NCI-H2196 (cell line): Measurements from ENCODE around the gene TMEM107.

ENCODE experiments used
- DNase-seq: peaks from one replicate; lab custom pipeline; 2025; ENCODE audit not compliant: unreplicated experiment; lab: John Stamatoyannopoulos, UW

Gene TMEM107

DNA sequence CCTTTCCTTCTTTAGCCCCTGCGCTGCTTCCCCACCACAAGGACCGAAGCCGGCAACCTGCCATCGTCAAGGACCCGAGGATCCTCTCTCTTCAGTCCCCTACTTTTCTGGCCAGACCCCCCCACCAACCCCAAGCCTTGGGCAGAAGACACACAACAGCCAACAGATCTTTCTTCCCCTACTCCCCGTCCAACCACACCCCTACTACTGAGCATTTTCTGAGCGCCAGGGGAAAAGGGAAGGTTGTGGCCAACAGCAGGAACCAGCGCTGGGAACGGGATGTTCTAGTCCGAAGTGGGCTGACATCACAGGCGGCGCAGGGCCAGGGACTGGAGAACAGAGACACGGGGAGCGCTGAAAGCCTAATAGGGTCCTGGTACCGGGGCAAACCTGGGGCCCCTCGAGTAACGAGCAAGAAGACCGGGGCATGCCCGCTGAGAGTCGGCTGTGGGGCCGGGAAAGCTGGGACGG, 24.5 kb downstream of the TMEM107 start:
- no peak for DNase-seq

DNA sequence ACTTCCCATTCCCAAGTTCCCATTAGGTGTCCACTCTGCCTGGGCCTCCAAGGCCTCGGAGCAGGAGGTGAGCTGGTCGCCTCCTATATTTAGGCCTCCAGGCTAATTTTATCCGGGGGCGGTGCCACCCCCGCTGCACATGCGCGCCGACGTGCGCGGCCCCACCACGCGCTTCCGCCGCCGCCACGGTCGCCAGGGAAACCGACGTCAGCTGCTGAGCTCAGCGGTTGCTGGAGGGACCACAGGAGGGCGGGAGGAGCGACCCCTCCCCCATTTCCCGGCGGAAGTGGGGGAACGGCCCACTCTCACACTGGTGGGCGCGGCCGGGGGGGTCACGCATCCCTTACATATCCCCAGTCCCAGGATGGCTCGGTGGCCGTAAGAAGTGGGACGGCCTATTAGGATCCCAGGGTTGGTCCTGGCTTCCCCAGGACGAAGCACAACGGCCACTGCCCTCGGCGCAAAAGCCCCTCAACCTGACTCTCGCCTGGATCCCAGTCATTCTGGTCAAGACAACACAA, 25.0 kb downstream of the TMEM107 start:
- DNase-seq, result peak; percentile 56

DNA sequence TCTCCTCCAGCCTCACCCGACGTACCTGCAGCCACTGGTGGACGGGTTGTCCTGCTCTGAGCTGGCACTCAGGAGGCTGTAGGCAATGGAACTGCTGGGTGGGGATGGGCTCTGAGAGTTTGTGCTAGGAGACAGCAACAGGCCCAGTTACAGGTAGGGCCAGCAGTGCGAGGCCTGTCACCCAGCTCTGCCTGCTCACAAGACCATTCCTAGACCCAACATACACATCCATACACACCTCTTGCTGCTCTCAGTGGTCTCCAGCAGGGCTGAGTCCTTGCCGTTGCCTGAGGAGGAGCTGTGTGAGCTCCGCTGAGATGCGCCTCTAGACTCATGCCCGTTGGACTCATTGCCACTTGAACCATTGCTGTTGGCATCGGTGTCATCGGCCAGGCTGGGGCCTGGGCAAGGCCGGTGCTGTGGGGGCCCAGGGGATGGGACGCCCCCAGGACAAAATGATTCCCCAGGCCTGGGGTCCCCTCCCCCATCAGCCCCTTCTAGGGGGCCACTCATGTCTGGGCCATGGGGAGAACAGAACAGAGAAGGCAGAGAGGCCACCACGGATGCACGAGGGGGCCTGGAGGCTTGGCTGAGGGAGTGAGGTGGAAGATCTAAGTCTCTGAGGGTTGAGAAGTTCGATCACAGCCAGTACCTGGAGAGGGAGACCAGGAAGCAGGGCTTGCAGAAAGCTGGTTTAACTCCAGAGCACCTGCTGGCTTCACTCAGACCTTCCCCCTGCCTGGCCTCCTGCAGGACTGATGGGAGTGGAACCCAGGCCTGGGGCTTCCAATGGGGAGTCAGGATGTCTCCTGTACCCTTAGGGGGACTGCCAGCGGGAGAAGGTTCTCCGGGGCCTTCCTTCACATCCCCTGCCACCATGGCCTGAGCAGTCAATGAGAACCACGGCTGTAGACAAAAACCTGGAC, 25.7 kb downstream of the TMEM107 start:
- DNase-seq, result no peak

DNA sequence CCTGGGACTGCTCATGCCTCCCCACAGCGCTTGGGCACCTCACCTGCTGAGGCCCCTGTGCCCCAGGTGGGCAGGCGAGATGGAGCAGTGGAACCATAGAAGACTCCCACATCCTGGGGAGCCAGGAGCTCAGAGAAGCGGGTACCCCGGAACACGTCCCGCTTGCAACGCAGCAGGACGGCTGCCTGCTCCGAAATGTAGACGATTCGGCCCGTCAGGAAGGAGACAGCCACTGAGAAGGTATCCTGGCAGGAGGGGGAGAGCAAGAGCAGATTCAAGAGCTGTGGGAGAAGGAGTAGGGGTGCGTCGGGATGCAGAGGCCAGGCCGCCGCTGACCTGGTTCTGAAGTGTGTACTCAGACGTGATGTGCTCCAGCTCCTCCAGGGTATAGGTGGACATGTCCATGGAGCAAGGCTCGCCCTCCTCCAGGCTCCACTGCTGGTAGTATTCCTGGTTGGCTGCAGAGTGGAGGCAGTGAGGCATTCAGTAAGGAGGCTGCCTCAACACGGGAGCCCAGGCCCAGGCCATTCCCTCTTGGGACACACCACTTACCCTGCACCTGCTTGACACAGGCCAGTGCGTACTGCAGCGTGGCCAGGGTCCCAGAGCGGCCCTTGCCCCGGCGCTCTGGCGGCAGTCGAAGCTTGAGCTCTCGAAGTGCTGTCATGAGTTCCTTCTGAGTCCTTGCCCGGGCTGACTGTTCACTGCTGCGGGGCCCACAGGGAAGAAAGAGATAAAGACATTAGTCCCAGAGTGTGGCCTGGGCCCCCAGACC, 26.6 kb downstream of the TMEM107 start:
- DNase-seq, result no peak

DNA sequence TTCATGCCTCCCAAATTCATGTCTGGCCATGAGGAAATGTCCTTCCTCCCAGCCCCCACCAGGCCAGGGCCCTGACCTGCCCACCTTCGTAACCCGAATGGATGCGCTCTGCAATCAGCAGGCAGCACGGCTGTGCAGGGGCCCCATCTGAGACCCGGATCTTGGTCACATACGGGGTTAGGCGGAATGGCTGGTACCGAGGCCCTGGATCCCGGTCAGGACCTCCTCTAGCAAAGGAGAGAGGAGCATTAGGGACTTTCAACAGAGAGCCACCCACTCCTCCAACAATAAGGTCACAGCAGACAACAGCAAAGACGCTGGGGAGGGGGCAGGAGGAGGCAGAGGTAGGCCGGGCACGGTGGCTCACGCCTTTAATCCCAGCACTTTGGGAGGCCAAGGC, 27.6 kb downstream of the TMEM107 start:
- no peak for DNase-seq

DNA sequence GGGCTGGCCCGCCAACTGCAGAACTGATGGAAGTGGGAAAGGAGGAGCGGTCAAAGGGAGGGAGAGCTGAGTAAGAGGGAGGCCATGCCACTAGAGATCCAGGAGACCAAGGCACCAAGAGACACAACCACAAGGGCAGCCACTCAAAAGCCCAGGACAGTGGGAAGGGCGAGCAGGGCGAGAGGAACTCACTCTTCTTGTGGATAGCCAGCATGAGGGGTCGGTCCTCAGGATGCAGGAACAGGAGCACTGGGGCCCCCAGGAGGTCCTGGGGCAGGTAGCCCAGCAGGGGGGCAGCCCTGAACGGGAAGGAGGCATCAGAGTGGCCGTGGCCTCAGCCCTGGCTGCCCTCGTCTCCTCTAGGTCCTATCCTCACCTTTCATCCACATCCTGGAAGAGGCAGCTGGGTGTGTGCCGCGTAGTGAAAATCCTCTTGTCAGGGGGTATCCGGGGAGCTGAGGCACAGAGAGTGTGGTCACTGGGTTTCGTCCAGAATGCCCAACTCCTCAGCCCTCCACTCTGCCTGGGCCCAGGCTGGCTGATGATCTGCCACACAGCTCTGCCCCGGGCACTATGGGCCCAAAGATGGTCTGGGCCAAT, 28.3 kb downstream of the TMEM107 start:
- DNase-seq, result no peak

DNA sequence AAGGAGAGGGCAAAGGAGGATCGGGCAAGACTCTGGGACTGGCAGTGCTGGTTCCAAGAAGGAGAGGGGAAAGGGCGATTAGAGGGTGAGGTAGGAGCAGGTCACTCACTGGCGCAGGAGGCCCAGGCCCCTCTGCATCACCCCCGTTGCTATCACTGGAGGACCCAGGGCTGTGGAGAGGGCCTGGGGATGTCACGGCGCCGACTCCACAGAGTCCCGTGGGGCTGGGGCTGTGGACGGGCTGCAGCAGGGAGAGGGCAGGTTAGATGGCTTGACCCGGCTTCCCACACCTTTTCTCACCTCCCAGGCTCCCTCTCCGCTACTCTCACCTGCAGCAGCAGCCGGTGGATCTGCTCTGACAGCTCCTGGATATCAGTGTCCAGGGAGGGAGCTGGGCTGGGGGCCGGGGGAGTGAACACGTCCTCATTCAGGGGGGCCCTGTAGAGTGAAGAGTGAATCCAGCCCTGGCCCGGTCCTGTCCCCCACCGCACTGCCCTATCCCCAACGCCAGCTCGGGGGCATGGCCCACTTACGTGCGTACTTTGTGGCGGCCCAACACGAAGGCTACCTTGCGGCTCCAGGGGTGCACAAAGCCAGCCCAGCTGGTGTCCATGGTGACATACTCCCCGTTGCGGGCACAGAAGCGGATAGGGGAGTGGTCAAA, 28.9 kb downstream of the TMEM107 start:
- DNase-seq, result no peak

DNA sequence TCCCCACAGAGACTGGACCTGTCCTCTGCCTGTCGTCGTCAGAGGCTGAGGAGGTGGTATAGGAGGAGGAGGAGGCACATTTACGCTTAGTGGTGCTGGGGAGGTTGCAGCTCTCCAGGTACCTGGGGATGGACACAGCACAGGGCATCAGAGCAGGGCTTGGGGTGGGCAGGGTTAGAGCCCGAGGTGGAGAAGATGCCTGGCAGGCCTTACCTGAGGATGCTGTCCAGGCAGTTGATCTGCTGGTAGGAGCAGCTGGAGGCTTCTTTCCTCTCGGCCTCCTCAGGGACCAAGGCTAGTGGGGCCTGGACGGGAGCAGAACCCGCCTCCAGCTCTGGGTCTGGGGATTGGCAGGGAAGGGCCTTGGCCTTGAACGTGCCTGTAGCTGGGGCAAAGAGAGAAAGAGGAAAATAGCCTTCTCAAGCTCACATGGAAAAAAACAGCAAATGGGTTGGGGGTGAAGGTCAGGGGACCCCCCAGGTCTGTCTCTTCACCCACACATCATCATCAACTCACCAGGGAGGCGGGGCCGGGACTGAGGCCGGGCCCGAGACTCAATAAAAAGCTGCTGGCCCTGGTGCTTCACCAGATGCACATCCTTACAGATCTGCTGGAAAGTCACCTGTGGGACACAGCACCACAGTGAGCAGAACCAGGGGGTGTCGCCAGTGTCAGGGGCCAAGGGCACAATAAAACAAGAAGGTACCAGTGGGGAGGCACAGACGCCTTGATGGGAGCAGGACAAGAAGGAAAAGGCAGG, 29.6 kb downstream of the TMEM107 start:
- DNase-seq, result no peak

DNA sequence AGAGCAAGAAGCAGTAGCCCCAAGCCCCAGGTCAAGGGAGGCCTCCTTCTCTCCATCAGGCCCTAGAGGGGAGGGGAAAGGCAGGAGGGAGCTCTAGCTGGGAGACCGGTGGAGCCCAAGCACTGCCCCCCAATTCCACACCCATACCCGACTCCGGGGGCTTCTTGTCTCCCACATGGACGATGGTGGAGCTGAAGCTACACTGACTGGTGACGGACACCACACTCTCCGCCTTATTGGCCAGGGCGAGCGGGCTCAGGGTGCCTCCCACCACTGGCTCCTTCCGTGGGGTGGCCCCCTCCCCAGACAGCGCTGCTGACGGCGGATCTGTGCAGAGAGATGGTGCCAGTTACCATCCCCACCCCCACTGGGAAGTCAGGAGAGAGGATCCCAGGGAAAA, 30.4 kb downstream of the TMEM107 start:
- no peak for DNase-seq

DNA sequence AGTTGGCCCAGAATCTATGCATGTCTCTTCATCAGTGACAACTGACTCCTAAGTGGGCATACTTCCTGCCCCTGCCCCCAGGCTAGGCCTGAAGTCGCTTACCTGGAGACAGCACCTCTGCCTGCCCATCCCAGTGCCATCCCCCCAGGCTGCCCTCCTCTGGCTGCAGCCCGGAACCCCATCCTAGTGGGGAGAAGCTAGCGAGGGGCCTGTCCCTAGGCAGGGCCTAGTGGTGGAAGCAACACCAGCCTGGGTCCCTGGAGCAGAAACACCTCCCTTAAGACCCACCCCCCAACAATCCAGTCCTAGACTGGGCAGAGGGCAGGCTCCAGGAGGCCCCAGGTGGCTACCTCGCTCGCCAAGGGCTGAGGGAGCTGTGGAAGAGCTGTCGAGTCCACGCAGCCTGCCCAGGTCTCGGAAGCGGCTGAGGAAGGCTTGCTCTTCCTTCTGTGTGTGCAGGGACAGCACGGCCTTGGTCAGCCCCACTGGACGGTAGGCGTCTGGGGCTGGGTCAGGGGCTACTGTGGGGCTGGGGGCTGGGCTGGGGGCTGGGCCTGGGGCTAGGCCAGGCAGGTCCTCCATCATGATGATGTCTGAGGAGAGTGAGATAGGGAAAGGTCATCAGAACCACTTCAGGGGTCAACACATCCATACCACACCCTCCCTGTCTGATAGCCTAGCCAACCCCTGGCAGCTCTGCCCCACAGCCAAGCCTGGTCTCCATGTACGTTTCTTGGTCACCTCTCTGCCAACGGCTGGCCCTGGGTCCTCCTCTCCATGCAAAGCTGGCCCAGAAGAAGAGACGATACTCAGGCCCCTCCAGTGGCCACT, 31.6 kb downstream of the TMEM107 start:
- DNase-seq, result no peak

DNA sequence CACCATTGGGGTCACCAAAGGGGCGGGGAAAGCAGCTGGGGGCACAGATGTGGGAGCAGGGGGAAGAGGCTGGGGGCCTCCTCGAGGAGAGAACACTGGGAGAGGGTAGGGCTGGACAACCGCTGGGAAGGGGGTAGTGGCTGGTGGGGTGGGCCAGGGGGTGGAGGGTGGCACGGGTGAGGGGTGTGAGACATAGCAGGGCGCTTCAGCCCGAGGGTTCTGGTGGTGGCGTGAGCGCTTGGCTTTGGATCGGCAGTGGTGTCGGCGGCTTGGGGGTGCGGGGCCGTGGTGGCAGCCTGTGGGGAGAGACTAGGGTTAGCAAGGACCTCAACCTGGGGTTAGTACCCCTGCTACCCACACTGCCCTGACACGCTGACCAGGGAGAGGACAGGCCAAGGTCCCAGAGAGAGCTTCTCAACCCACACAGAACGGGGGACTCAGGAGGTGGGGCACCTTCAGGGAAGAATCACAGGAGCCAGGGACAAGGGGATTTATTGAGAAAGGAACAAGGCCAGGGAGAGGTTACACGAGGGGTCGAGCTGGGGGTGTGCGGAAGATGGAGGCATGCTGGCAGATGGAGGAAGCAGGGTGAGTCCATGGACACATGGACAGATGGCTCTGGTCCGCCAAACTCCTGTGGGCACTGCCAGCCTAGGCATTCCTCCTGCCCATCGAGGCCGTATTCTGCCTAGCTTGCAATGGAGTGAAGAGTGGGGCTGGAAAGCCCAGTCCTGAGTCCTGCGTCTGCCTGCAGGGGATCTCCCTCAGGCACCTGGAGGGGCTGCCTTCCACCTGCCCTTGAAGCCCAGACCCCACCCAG, 32.4 kb downstream of the TMEM107 start:
- no peak for DNase-seq

DNA sequence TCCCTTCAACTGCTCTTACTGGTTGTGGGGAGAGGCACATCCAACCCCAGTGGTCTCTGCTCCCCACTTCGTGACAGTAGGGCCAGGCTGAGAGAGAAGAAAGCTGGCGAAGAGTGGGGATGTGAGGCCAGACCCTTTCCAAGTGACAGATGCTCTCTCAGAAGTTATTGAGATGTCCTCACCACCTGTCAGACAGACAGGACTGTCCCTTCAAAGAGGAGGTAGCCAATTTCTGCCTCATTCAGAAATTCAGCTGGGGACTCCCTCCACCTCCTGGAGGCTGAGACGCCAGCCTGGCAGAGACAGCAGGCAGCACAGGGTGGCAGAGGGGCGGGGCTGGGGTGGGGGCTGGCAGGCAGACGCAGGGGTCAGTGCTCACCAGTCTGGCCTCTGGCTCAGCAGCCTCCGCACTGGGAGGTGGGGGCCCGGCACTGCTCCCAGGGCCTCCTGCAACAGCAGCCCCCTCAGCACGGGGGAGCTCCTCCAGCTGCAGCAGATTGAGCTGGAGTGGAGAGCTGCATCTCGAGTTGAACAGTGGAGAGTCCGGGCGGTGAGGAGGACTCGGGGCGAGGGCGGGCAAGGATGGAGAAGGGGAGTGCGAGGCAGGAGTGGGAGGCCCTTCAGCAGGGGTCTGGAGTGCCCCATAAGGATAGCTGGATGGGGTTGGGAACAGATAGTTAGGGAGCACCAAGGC, 33.1 kb downstream of the TMEM107 start:
- no peak for DNase-seq

DNA sequence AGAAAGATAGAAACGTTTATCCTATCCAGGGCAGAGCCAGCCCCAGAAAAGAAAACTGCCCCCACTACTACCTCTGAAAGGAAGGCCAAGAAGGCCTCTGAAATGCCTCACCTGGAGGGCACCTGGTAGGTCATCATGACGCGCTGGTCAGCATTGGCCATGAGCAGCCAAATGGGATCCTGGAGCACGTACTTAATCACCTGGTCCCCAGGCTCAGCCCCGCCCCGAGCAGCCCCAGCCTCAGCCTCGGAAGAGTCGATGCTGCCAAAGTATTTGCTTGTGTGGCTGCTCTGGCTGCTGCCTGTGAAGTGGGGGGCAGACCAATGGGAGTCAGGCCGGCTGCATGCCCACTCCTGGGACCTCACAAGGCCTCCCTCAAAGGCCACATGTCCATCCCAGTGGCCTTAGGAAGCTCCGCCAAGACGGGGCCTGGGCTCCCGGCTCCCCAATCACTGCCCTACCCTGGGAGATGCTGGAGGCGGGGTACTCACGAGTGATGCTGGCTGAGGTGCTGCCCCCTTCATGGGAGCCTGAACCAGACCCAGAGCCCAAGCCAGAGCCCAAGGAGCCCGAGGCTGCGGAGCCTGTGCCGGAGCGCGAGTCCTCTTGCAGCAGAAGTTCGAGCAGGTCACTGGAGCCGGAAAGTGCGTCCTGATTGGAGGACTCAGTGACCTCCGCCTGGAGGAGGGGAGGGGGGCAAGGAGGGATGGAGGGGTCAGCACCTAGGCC, 33.9 kb downstream of the TMEM107 start:
- DNase-seq, result no peak

DNA sequence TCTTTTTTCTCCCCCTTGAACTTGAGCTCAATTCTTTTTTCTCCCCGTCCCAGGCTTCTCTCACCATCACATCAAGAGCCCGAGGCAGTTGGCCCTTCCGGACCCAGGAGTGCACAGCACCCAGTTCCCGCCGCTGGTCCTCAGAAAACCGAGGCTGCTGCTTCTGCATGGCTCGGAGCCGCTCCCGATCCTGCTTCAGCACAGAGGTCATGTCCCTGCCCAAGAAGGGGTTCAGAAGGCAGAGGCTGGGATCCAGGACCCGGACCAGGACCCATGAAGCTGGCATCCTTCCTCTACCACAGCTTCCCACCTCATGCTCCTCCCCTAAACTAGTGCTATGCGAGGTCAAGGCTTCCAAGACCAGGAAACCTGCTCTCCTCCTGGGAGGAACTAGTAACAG, 34.4 kb downstream of the TMEM107 start:
- DNase-seq, result no peak

DNA sequence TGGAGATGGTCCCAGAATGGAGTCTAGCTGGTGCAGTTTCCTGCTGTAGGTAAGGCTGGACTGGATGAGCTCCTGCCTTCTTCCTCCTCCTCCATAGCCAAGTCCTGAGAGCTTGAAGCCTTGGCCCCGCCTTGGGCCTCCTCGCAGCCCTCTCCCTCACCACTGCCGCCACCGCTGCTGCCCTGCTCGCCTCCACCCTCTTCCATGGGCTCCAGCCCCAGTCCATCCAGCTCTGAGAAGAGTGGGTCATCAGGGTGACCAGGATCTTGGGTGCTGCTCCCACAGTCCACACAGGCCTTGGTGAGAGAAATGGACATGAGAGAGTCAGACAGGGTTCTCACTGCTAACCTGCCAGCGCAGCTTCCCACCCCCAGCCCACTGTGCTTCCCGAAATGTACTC, 35.1 kb downstream of the TMEM107 start:
- DNase-seq, result no peak

DNA sequence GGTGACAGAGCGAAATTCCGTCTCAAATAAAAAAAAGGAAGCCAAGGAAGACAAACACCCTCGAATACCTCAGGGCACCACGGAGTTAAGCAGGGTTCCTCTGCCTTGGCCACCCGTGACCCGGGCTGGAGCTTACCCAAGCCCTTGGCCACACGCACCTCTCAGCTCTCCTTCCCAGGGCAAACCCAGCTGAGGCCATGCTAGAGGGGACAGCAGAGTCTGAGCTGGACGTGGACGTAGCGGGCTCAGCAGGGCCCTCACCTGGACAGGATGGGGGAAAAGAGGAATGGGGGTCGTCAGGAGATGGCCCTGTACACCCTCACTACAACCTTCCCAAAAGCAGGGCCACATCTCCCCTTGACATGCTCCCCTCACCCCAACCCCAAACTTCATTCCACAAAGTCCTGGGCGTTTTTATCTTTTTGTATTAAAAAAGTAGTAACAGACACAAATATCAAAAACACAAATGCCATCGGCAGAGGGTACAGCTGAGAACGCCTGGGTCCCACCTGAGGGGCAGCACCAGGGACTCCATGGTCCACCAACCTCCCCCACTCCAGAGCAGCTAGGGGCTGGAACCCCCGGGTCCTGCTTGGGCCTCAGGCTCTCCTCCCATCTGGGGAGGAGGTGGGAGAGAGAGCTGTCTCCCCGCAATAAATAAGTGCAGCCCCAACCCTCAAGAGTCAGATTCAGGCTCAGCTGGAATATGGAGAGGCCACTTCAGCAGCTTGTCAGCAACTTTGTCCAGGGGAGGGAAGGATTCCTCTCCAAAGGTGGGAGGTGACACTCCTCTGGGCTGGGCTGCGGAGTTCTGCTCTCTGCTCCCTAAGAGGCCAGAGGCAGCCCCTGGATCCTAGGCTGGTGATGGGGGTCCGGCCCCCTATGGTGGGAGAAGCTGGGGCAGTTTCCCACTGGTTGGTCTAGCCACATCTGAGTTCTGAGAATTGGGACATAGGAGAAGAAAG, 35.8 kb downstream of the TMEM107 start:
- no peak for DNase-seq
